HG03159 (cell line): ENCODE data around the gene WASL.
"Not testable (repeated sequence)": the region's sequence is repeated elsewhere in the genome, so short reads cannot be mapped to it uniquely, and the experiment has no call there.

Experiments used
- ATAC-seq: cut with Tn5 transposase; IDR thresholded peaks from one replicate; pipeline ENCODE4 v1.9.1; 2021; ENCODE audit warnings: mild to moderate bottlenecking, moderate library complexity; ENCODE audit not compliant: unreplicated experiment

WASL gene

GRCh38 chr7:123737168-123737674, 11.6 kb downstream of the WASL start:
- not testable (repeated sequence) for ATAC-seq

GRCh38 chr7:123735539-123735938, 13.3 kb downstream of the WASL start:
- no peak for ATAC-seq

DNA sequence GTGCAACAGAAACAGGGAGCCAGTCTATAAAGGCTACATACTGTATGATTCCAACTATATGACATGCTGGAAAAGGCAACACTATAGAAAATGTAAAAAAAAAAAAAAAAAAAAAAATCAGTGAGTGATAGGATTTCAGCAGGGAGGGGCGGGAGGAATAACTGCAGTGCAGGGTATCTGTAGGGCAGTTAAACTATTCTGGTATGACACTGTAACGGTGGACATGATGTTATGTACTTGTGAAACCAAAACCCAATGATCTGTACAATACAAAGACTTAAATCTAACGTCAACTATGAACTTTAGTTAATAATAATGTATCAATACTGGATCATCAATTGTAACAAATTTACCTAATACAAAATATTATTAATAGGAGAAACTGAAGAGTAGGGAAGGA, 14.3 kb downstream of the WASL start:
- ATAC-seq = no peak

GRCh38 chr7:123732413-123733091, 16.3 kb downstream of the WASL start:
- no peak for ATAC-seq

GRCh38 chr7:123729218-123729578, 19.6 kb downstream of the WASL start:
- ATAC-seq = no peak

DNA sequence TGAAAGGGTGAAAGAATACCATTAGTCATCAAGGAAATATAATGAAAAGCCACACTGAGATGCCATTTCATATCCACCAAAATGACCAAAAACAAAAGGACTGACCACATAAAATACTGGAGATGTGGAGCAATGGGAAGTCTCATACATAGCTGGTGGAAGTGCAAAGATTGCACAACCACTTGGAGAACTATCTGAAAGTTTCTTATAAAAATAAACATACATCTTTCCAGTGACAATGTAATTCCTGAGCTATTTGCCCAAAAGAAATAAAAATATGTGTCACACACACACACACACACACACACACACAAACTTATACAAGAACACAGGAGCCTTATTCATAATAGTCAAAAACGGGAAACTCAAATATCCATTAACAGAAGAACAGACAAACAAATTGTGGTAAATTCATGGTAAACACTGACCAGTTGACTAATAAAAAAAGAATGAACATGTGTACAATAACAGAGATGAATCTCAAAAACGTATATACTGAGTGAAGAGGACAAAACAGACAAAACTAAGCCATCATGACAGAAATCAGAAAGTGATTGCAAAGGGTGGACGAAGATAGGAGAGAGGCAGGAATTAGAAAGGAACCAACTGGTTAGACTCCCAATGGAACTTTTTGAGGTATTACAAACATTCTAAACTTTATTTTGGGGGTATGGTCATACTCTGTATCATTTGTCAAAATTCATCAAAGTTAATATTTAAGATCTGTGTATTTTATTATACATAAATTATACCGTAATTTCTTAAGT, 21.5 kb downstream of the WASL start:
- ATAC-seq = no peak

GRCh38 chr7:123725586-123726171, 23.1 kb downstream of the WASL start:
- no peak for ATAC-seq

DNA sequence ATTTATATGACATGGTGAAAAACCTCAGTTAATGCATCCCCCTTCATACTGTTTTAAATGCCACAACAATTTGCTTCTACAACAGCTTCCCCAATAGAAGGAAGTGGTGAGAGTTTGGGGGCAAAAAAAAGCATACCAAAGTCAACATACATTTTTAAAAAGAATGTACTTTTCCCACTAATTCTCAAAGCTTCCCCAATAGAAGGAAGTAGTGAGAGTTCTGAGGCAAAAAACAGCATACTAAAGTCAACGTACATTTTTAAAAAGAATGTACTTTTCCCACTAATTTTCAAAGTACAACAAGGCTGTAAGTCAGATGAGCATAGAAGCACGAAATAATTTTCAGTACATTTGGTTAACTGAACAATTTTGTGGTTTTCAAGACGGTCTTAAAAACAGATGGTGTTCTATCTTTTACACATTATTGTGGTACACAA, 24.0 kb downstream of the WASL start:
- no peak for ATAC-seq

DNA sequence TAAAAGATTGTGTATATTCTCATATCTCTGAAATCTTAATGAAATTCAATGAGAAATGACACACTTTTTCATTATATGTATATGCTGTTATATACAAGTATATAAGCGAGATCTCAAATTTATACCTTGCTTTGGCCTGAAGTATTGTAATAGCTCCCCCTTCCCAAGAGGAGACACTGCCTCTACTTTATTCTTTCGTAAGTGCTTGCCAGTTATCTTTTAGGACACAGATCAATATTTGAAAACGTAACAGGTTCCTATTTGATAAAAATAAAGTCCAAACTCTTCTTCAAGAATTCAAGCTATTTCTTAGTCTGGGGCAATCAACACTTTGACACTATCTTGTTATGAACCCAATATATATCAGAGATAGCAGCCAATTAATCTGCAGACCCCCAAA, 24.9 kb downstream of the WASL start:
- no peak for ATAC-seq

- ATAC-seq = not testable (repeated sequence)
Measured at GRCh38 chr7:123720527-123720926, 28.3 kb downstream of the WASL start.

GRCh38 chr7:123719197-123719721, 29.5 kb downstream of the WASL start:
- no peak for ATAC-seq

- no peak for ATAC-seq
Measured at GRCh38 chr7:123718773-123719172, 30.0 kb downstream of the WASL start.

- no peak for ATAC-seq
Measured at GRCh38 chr7:123717689-123718088, 31.1 kb downstream of the WASL start.

- ATAC-seq = no peak
Measured at GRCh38 chr7:123716877-123717276, 31.9 kb downstream of the WASL start.

- no peak for ATAC-seq
Measured at GRCh38 chr7:123715799-123716198, 33.0 kb downstream of the WASL start.

- no peak for ATAC-seq
Measured at GRCh38 chr7:123715198-123715597, 33.6 kb downstream of the WASL start.

GRCh38 chr7:123714296-123715080, 34.3 kb downstream of the WASL start:
- no peak for ATAC-seq

- ATAC-seq = no peak
Measured at GRCh38 chr7:123712619-123713018, 36.2 kb downstream of the WASL start.

- no peak for ATAC-seq
Measured at GRCh38 chr7:123711832-123712293, 36.9 kb downstream of the WASL start.

DNA sequence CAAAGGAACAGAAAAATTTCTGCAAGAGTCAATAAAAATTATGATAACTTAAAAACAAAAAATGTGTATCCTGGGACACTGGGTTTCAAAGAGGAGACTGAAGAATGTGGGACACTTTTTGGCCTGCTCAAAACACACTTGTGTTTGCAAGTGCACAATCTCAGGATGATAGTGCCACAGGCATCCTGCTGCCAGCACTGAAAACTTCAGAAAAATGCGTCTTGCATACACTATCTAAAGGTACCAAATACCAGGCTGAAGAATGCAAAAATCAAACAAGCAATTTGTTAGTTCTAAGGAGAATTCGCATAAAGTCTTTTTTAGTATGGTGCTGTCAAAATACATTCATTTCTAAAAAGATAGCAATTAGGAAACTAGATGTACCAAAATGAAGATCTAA, 38.1 kb downstream of the WASL start:
- no peak for ATAC-seq

DNA sequence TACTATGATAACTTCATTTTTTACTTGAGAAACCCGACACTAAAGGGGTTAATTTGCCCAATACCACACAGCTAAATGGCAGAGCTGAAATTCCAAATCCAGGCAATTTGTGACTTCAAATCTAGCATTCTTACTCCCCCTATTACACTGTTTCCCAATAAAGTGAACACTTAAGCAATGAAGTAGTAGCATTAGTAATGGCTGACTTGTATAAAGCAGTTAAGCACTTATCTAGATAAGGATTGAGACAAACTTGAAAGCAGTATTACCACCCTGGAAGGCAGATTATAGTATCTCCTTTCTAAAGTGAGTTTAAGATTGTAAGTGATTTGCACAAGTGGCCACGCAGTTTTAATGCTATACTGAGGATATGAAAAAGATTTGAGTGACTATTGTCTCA, 39.3 kb downstream of the WASL start:
- no peak for ATAC-seq
